HG03064 (cell line): ENCODE measurements around the gene SERPINE2.

Experiments used
- ATAC-seq: cut with Tn5 transposase; IDR thresholded peaks from one replicate; pipeline ENCODE4 v1.9.1; 2021; ENCODE audit warnings: low read depth; ENCODE audit not compliant: unreplicated experiment

Gene SERPINE2

DNA sequence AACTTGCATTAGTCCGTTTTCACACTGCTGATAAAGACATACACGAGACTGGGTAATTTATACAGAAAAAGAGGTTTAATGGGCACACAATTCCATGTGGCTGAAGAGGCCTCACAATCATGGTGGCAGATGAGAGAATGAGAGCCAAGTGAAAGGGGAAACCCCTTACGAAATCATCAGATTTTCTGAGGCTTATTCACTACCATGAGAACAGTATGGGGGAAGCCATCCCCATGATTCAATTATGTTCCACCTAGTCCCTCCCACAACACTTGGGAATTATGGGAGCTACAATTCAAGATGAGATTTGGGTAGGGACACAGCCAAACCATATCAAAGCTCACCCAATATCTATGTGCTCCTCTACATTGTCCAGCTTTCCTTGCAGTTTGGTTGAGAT is 16.0 kb upstream of the SERPINE2 start:
- no peak for ATAC-seq

DNA sequence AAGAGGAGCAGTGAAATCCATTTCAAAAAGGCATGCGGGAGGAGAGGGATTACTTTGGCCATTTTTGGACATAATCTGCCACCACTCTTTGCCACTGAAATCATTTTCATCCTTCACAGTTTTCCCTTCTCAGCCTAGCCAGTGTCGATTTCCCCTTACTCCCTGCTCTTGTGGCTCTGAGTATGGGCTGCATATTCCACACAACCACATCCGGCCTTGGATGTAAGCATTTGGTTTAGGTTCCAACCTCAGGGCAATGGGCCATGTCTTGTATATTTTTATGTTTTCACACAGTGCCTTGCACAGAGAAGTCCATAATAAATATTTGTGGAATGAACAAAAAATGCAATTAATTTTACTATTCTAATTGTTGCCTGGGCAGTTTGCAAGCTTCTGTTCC is 7.7 kb upstream of the SERPINE2 start:
- ATAC-seq, result no peak

- no peak for ATAC-seq
Measured at GRCh38 chr2:224042191-224042696, 3.2 kb upstream of the SERPINE2 start.

DNA sequence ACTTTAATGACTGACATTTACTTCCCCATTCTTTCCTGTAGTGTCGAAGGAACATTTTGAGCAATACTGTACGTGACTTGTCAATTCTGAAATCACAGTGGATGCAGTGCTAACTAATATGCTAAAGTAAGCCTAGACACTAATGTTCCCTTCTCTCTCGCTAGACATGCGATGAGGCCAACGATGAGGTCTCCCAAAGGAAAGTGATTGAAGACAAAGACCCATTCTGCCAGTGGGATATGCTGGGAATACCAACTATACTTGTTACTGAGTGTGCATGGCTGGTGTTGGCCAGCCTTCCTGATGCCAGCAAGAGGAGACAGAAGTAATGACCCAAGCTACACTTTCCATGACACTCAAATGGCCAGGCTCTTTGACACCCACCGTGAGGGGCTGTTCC is 2.5 kb upstream of the SERPINE2 start:
- no peak for ATAC-seq

GRCh38 chr2:224040753-224041152 is 1.7 kb upstream of the SERPINE2 start:
- no peak for ATAC-seq

DNA sequence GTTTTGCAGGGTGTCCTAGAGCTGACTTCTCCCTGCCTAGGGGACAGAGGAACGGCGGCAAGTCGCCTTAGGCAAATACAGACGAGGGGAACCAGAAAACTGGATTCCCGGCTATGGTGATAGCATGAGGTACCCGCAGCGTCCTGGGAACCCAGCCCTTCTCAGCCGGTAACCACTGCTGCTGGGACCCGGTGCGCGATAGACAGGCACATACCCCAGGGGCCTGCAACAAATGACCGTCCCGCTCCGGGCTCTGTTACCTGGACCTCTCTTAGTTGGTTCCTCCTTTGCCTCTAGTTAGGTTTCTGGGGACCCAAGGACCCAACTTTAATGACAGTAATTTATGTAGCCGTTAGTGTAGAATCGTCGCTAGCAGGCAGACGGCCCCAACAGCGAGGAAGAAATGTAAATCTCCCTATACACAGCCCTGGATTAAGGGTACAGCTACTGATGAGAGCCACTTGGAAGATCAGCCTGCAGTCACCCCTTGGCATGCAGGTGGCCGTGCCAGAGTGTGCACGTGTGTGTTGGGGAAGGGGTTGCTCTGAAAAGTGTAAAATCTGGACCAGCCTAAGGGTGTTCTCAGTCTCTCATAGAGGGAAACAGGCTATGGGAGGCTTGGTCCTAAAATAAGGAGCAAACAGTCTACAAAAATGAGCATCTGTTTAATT is 819 bp upstream of the SERPINE2 start:
- ATAC-seq, result no peak

DNA sequence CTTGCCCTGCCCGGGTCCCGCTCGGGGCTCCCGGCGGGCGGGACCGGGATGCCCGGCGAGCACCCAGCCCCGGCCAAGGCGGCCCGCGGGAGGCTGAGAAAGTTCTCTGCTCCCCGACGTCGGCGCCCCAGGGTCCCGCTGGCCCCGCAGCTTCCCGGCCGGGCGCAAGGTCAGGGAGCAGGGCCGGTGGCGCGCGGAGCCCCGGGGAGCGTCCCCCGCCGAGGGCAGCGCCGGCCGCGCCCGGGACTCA is 331 bp downstream of the SERPINE2 start:
- ATAC-seq, result no peak

DNA sequence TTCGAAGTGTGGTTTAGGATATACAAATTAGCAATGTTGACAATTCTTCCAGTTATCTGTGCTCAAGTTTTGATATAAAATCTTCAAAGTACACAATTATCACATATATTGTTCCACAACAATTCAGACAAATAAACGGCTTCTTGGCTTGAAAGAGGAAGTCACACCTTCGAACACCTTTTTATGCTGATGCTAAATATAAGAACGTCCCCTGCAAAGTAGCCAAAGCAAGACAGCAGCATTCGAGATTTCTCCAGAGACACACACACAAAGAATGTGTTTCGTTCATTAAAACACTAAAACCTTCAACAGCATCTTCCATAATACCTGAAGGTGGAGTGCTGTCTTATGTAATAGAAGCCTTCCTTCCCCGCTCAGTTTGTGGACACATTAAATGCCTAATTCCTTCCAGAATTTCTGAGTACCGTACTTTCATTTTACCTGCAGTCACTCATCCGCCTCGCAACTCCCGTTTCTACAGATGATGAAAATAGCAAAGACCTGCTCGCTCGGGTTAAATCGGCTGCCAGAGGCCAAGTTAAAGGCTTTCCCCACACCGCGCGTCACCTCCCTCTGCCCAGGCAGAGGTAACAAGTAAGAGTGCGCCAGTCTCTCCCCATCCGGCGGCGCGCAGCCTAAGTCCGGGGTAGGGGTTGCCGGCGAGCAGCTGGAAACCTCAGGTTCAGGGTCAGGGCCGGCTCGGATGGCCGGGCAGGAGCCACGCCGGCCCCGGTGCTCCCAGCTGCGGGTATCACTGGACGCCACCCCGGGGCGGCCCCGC is 847 bp downstream of the SERPINE2 start:
- ATAC-seq, result no peak

DNA sequence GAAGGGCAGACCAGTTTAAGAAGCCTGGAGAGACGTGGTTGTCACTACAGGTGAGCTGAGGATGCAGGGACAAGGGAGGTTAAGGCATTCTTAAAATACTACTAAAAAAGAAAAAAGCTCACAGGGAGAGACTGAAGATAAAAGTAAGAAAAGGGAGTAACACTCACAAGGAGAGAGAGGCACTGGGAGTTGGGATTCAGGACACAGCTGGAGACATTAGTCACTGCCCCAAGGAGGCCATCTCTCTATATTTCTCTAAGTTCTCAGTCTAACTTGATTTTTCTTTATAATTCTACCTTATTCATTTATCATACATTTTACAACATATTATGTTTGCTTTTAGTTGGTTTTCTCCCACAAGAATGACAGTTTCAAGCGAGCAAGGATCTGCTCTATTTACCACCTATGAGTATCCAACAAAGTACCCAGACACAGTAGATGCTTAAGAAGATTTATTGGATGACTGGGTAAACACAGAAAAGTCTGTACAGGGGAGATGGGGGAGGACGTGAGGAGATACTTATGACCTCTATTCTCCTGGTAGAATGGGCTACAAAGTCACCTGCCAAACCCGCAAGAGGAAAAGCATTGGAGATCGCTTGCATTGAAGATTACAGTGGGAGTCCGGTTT is 2.2 kb downstream of the SERPINE2 start:
- no peak for ATAC-seq

DNA sequence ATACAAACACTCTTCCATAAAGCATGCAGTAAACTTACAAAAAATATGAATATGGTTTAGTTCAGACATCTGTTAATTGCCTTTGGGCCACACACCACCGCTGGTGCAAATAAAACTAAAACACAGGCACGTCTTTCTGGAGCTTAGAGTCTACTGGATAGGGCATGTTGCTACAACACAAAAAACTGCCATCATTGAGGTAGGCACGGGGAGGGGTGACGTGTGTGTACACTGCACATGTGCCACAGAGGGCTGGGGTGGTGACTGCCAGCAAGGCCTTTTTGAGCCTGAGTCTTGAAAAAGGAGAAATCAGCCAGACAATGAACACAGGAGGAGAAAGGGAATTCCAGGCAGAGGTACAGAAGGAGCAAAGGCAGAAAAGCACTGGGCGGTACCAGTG is 5.1 kb downstream of the SERPINE2 start:
- no peak for ATAC-seq

- ATAC-seq, result no peak
Measured at GRCh38 chr2:224033601-224034000, 5.5 kb downstream of the SERPINE2 start.

GRCh38 chr2:224032283-224032682 is 6.8 kb downstream of the SERPINE2 start:
- no peak for ATAC-seq

DNA sequence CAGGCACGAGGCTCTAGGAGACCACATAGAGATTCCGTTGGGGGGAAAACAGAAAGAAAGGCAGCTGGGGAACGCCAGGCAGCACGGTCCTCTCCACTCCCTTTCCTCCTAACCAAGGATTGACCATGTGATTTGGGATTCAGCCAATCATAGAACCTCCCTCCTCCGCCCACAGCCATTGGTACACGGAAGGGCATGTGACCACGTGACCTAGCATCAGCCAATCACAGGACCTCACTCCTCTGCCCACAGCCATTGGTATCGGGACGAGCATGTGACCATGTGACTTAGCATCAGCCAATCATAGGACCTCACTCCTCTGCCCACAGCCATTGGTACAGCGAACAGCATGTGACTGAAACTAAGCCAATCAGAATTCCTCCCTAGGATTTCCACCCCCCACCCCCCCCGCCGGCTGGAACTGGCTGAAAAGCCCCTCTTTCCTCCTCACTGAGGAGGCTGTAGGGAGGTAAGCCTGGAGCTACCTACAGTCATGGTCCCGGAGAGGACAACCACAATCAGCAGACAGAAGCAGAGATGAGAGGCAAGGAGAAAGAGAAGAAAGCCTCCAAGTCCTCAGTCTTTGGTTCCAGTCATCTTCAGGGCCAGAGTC is 7.6 kb downstream of the SERPINE2 start:
- ATAC-seq, result no peak

DNA sequence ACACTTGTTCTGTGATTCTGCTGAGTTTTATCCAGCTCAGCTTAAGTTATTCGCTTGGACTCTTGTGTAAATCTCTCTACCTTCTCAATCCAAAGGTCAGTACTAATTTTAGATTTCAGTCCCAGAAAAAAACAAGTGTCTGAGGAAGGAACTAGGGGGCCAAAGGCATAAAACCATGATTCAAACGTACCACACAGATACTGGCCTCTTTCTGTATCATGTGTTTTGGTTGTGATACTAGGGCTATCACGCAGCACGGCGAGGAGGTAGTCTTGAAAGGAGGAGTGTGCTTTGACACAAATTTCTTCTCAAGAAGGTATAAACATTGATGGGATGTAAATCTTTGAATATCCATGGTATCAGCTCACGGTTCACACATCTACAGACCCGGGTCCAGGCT is 8.3 kb downstream of the SERPINE2 start:
- ATAC-seq, result no peak

- ATAC-seq, result no peak
Measured at GRCh38 chr2:224029876-224030275, 9.2 kb downstream of the SERPINE2 start.

GRCh38 chr2:224027931-224028330 is 11.2 kb downstream of the SERPINE2 start:
- ATAC-seq, result no peak

- no peak for ATAC-seq
Measured at GRCh38 chr2:224027070-224027469, 12.0 kb downstream of the SERPINE2 start.

- peak; percentile 94 for ATAC-seq
Measured at GRCh38 chr2:224025874-224026273, 13.2 kb downstream of the SERPINE2 start.

DNA sequence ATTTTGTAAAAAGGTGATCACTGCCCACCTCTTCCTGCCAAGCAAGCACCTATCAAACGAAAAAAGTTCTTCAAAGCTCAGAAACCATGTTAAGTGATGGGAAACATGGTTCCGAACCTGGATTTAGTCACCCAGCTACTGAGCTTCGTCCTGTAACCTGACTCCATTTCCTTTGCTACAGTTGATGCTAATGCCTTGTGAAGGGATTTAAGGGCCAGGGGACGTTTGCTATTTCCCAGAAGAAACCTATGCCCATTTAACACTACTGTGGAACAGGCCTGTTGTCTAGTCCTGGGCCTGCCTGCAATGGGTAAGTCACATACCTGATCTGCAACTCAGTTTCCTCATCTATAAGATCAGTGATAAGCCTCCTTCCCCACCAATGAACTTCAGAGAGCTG is 14.8 kb downstream of the SERPINE2 start:
- ATAC-seq, result no peak

GRCh38 chr2:224023188-224023587 is 15.9 kb downstream of the SERPINE2 start:
- ATAC-seq, result no peak

DNA sequence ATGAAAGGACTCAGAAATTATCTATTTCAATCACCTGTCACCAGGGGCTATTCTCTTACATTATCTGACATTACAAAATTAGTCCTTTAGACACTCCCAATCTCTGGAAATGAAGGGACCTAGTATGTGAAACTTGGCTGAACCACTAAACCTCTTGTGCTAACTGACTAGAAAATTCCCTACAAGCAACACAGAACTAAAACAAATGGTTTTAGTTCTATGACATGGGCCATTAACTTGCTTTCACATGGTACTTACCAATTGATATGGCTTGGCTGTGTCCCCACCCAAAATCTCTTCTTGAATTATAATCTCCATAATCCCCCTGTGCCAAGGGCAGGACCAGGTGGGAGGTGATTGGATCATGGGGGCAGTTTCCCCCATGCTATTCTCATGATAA is 16.6 kb downstream of the SERPINE2 start:
- ATAC-seq, result no peak
